ENCODE results near the gene RAB11FIP4.

The RAB11FIP4 gene

GRCh38 chr17:31484821-31485220 lies 93.3 kb downstream of the RAB11FIP4 start:
- no peak for DNase-seq (ENCODE audit: low read depth in 2 of 2)

DNA sequence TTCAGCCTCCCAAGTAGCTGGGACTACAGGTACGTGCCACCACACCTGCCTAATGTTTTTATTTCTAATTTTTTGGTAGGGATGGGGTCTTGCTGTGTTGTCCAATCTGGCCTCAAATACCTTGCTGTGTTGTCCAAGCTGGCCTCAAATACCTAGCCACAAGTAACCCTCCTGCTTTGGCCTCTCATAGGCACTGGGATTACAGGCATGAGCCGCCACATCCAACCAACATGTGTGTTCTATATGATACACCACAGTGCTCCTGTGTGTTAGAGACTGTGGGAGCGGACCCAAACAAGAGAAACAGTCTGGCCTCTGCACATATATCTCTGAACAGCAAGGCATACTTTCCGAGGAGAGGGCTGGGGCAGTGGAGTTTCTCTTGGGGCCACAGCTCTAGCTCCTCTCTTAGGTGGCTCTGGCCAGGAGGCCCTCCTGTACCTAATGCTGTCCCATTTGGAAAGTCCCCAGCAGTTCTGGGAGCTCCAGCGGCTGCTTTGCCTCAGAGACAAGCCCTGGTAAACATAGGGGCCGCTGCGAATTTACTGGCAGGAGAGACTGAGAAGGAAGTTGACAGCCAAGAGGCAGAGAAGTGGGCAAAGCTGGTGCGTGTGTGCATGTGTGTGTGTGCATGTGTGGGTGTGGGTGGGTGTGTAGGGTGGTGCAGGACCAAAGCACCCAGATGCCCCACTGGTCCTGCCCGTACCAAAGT lies 95.0 kb downstream of the RAB11FIP4 start:
- DNase-seq (ENCODE audit: low read depth in 2 of 2), result no peak

- no peak for DNase-seq (ENCODE audit: low read depth in 2 of 2)
These were observed 95.7 kb downstream of the RAB11FIP4 start for GRCh38 chr17:31487063-31487647.

DNA sequence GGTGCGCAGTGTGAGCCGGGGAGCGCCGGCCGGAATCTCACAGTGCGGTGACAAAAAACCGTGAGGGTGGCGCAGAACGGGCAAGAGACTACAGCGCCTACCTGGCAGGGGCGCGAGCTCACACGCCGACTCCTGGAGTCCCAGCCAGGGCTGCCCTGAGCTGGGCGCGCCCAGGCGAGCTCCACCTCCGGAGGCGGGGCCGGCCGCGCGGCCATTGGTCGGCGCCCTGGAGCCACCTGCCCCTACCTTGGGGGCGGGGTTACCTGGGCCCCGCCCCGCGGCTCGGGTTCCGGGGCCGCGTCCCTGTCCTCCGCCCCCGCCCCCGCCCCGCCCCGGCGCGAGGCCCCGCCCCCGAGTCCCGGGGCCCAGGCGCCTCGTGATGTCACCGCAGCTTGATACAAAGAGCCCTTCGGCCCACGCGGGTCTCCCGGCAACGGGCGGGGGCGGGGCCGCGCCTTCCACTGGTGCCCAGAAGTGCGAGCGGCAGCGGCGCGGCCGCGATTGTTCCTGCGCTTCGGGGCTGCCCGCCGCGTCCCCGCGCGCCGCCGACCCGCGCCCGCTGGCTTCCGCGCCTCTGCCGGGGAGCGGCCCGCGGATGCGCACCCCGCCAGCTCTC lies 96.3 kb downstream of the RAB11FIP4 start:
- DNase-seq (ENCODE audit: low read depth in 2 of 2), result peak; percentile 85 to 89

DNA sequence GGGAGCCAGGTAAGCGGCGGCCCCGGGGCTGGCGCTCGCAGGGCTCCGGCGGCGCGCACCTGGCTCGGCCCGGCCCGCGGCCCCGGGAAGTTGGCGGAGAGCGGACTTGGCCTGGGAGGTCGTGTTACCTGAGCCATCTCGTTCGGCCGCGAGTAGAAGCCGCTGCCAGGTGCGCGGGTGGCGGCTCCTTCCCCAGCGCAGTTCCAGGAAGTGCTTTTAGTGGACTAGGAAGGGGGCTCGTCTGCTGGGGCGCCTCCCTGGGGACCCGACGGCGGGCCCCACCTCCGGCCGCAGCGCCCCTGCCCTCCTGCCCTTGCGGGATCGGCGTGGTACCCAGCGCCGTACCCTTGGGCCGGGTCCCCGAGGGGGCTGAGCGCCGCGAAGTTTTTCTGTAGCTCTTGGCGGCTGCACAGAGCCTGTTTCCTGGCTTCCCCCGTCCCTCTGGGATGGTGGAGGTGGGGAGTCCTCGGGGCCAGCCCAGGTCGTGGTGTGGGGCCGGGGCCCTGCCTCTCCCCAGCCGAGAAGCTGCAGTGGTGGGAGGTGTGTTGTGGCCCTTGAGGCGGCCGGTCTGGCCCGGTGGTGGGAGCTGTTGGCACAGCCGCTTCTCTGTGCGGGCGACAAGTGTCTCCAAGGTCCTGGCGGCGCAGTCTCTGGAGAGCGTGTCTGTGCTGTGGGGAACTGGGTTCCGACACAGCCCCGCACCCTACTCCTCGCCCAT lies 96.9 kb downstream of the RAB11FIP4 start:
- DNase-seq (ENCODE audit: low read depth in 2 of 2), result no peak

- DNase-seq (ENCODE audit: low read depth in 2 of 2), result no peak
These were observed 97.5 kb downstream of the RAB11FIP4 start for GRCh38 chr17:31488982-31489294.

- no peak for DNase-seq (ENCODE audit: low read depth in 2 of 2)
These were observed 98.0 kb downstream of the RAB11FIP4 start for GRCh38 chr17:31489295-31490018.

GRCh38 chr17:31490019-31490650 lies 98.7 kb downstream of the RAB11FIP4 start:
- DNase-seq (ENCODE audit: low read depth in 2 of 2), result no peak

DNA sequence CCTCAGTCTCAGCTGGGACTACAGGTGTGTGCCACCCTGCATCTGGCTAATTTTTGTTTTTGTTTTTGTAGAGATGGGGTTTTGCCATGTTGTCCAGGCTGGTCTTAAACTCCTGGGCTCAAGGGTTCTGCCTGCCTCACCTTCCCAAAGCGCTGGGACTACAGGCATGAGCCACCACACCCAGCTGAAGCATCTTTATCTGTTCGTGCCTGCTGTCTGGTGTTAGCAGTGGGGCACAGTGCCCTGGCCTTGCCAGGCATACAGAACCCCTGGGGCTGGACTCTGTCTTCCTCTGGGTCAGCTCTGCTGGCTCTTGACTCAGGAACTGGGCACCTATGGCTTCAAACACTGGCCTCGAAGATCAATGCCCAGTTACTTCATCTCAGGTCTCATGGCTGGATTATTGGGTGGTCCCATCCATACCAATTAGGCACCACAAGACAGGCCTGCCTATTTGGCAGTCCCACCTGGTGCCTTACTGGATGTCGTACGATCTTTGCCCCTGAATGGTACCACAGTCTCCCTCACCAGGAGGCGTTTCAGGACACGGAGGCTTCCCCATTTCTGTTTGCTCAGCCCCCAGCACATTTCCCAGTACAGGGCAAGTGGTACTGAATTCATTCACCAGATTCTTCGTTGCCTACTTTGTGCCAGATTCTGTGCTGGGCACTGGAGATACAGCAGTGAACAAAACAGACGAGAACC lies 99.3 kb downstream of the RAB11FIP4 start:
- no peak for DNase-seq (ENCODE audit: low read depth in 2 of 2)

DNA sequence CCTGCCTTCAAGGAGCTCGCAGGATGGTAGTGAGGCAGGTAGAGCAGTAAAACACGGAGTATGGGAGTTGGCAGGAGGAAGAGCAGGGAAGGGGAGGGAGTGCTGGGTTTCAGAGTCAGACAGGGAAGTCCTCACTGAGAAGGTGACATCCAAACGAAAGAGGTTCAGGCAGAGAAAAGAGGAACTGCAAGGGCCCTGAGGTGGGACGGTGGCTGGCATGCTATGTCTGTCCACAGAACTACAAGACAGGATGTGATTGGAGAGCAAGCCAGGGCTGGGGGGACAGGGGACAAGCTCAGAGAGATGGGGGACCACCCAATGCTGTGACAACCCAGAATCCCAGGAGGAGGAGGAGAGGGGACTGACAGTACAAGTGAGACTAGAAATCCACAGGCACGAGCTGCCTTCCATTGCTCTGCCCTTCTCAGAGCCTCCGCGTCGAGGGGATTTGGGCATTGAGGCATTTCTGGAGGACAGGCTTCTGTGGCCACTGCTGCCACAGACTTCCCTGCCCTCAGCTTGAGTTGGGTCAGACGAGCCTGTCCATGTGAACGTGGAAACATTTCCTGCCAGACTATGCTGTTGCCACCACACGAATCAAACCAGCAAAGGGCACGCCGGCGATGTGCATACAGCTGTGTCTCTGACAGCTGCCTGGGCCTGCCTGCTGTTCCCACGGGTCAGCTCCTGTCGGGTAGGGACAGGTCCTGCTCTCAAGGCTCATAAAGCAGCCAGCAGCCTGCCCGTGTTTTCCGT lies 100.1 kb downstream of the RAB11FIP4 start:
- DNase-seq (ENCODE audit: low read depth in 2 of 2), result no peak

GRCh38 chr17:31492206-31492605 lies 100.7 kb downstream of the RAB11FIP4 start:
- DNase-seq (ENCODE audit: low read depth in 2 of 2), result no peak

- DNase-seq (ENCODE audit: low read depth in 2 of 2), result peak; percentile 69 to 79
These were observed 101.6 kb downstream of the RAB11FIP4 start for GRCh38 chr17:31492880-31493655.

- no peak for DNase-seq (ENCODE audit: low read depth in 2 of 2)
These were observed 102.2 kb downstream of the RAB11FIP4 start for GRCh38 chr17:31493656-31494155.

DNA sequence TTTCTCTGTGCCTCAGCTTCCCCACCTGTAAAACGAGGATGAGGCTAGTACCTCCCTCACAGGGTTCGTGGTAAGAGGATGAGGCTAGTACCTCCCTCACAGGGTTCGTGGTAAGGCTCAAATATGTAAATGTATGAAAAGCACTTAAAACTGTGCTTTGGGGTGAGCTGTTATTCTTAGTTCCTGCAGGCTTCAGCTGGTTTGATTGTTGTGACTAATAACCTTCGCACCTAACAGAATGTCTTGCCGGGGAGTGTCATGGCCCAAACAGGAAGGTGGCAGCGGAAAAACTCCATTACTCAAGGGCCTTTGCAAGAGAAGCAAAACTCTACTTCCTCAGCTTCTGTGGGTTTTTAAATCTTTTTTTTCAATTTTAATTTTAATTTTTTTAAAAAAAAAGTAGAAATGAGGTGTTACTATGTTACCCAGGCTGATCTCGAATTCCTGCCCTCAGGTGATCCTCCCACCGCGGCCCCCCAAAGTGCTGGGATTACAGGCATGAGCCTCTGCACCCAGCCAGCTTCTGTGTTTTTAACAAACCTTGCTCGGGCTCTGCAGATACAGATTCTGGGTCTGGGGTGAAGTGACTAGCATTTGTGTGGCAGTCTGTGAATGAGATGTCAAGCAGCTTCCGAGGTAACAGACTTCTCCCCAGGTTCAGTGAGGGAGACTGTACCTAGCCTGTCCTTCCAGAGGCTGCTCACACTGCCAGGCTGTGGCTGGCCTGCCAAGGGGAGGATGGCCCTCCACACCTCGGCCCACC lies 103.0 kb downstream of the RAB11FIP4 start:
- peak in 1 of 2 donors; percentile 56 for DNase-seq (ENCODE audit: low read depth in 2 of 2)

DNA sequence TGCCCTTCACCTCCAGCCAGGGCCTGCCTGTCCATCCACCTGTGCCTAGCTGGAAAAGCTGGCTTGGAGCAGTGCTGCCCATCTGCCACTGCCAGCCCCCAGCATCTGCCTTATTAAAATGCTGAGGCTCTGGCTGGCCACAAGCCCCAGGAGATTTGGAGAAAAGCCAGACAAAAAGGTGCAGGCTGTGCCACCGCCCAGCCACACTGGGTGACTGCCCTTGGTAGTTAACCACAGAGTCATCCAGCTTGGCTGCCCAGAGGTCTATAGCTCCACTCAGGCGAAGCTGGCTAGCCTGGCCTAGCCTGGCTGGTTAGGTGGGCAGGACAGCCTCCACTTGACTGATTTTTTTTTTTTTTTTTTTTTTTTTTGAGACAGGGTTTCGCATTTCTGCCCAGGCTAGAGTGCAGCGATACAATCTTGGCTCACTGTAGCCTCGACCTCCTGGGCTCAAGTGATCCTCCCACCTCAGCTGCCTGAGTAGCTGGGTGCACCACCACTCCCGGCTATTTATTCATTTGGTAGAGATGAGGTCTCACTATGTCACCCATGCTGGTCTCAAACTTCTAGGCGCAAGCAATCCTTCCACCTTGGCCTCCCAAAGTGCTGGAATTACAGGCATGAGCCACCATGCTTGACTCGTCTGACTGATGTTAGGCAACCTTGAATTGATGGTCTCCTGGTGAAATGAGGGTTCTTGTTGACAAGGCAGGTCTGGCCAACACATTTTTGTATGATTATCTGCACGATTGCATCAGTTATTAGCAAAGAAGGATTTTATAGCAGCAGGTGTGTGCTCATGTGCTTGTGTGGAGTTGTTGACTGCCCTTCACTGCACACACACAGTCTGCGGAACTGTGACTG lies 103.8 kb downstream of the RAB11FIP4 start:
- DNase-seq (ENCODE audit: low read depth in 2 of 2), result no peak

- DNase-seq (ENCODE audit: low read depth in 2 of 2), result no peak
These were observed 104.6 kb downstream of the RAB11FIP4 start for GRCh38 chr17:31496097-31496496.

- no peak for DNase-seq (ENCODE audit: low read depth in 2 of 2)
These were observed 105.1 kb downstream of the RAB11FIP4 start for GRCh38 chr17:31496601-31497000.
